ENCODE results near the gene PASK.

PASK gene

GRCh38 chr2:241142593-241142992, 6.7 kb downstream of the PASK start:
- TF ChIP-seq ZNF384 (IDR thresholded peaks at IDR 0.05) (no peak), SP1 (IDR thresholded peaks at IDR 0.05) (no peak), ARNT (IDR thresholded peaks at IDR 0.05) (no peak), PKNOX1 (IDR thresholded peaks at IDR 0.05) (no peak), FOXA1 (IDR thresholded peaks at IDR 0.05) (no peak), SUZ12 (IDR thresholded peaks at IDR 0.05) (no peak), HDGF (IDR thresholded peaks at IDR 0.05; ENCODE audit: borderline replicate concordance) (no peak), NFRKB (IDR thresholded peaks at IDR 0.05) (no peak), LEF1 (IDR thresholded peaks at IDR 0.05; ENCODE audit: borderline replicate concordance) (no peak), ELF4 (IDR thresholded peaks at IDR 0.05) (no peak), CTBP1 (IDR thresholded peaks at IDR 0.05; ENCODE audit: borderline replicate concordance) (no peak), FOXK2 (IDR thresholded peaks at IDR 0.05) (no peak), L3MBTL2 (conservative IDR thresholded peaks at IDR 0.05) (no peak), FOXM1 (IDR thresholded peaks at IDR 0.05; ENCODE audit: borderline replicate concordance) (no peak), BHLHE40 (IDR thresholded peaks at IDR 0.05; ENCODE audit: borderline replicate concordance) (no peak), TARDBP (IDR thresholded peaks at IDR 0.05) (no peak)
- ChIA-PET POLR2A (no interaction called here), CTCF (no interaction called here)
- DNase-seq (ENCODE audit: extremely low spot score): no peak

GRCh38 chr2:241142063-241142462, 7.2 kb downstream of the PASK start:
- DNase-seq (ENCODE audit: extremely low spot score): no peak
- POLR2A ChIA-PET: no interaction called here
- TF ChIP-seq LEF1 (IDR thresholded peaks at IDR 0.05; ENCODE audit: borderline replicate concordance) (no peak), CTBP1 (IDR thresholded peaks at IDR 0.05; ENCODE audit: borderline replicate concordance) (no peak), PKNOX1 (IDR thresholded peaks at IDR 0.05) (no peak), TARDBP (IDR thresholded peaks at IDR 0.05) (no peak), FOXA1 (IDR thresholded peaks at IDR 0.05) (no peak), BHLHE40 (IDR thresholded peaks at IDR 0.05; ENCODE audit: borderline replicate concordance) (no peak), SUZ12 (IDR thresholded peaks at IDR 0.05) (no peak), FOXM1 (IDR thresholded peaks at IDR 0.05; ENCODE audit: borderline replicate concordance) (no peak)
- CTCF ChIA-PET: no interaction called here

- TF ChIP-seq FOXK2 (IDR thresholded peaks at IDR 0.05) (no peak), FOXA1 (IDR thresholded peaks at IDR 0.05) (no peak), ELF4 (IDR thresholded peaks at IDR 0.05) (no peak), ZNF384 (IDR thresholded peaks at IDR 0.05) (no peak), L3MBTL2 (conservative IDR thresholded peaks at IDR 0.05) (no peak), ARNT (IDR thresholded peaks at IDR 0.05) (no peak), BHLHE40 (IDR thresholded peaks at IDR 0.05; ENCODE audit: borderline replicate concordance) (no peak), NFRKB (IDR thresholded peaks at IDR 0.05) (no peak)
- no peak for DNase-seq (ENCODE audit: extremely low spot score)
- CTCF ChIA-PET: no interaction called here
- POLR2A ChIA-PET: interaction anchor here (1.6 kb wide), 1 partner anchor 8 kb away, joined by 6 read pairs; the partner anchor contains the start of gene PASK
Observed at GRCh38 chr2:241141214-241141770, 8.0 kb downstream of the PASK start.

- CTCF ChIA-PET: no interaction called here
- DNase-seq (ENCODE audit: extremely low spot score): no peak
- TF ChIP-seq L3MBTL2 (conservative IDR thresholded peaks at IDR 0.05) (no peak), FOXM1 (IDR thresholded peaks at IDR 0.05; ENCODE audit: borderline replicate concordance) (no peak), ELF4 (IDR thresholded peaks at IDR 0.05) (no peak), NFRKB (IDR thresholded peaks at IDR 0.05) (no peak), FOXA1 (IDR thresholded peaks at IDR 0.05) (no peak), PKNOX1 (IDR thresholded peaks at IDR 0.05) (no peak), TARDBP (IDR thresholded peaks at IDR 0.05) (no peak), CTBP1 (IDR thresholded peaks at IDR 0.05; ENCODE audit: borderline replicate concordance) (no peak), ARNT (IDR thresholded peaks at IDR 0.05) (no peak), LEF1 (IDR thresholded peaks at IDR 0.05; ENCODE audit: borderline replicate concordance) (no peak), BHLHE40 (IDR thresholded peaks at IDR 0.05; ENCODE audit: borderline replicate concordance) (no peak), FOXK2 (IDR thresholded peaks at IDR 0.05) (no peak)
- POLR2A ChIA-PET: interaction anchor here (1.6 kb wide), 1 partner anchor 9 kb away, joined by 6 read pairs; the partner anchor contains the start of gene PASK
Observed at GRCh38 chr2:241140445-241140840, 8.8 kb downstream of the PASK start.

GRCh38 chr2:241139531-241140444, 9.5 kb downstream of the PASK start:
- ChIA-PET POLR2A (interaction anchor here (1.6 kb wide), 1 partner anchor 10 kb away, joined by 6 read pairs; the partner anchor contains the start of gene PASK), CTCF (no interaction called here)
- TF ChIP-seq HDGF (IDR thresholded peaks at IDR 0.05; ENCODE audit: borderline replicate concordance): no peak
- no peak for TF ChIP-seq FOXK2 (IDR thresholded peaks at IDR 0.05)
- no peak for TF ChIP-seq ELF4 (IDR thresholded peaks at IDR 0.05)
- no peak for TF ChIP-seq NFRKB (IDR thresholded peaks at IDR 0.05)
- TF ChIP-seq LEF1 (IDR thresholded peaks at IDR 0.05; ENCODE audit: borderline replicate concordance): no peak
- DNase-seq (ENCODE audit: extremely low spot score): no peak

GRCh38 chr2:241138471-241138870, 10.8 kb downstream of the PASK start:
- ChIA-PET POLR2A (no interaction called here), CTCF (no interaction called here)
- no peak for DNase-seq (ENCODE audit: extremely low spot score)
- no peak for TF ChIP-seq SP1 (IDR thresholded peaks at IDR 0.05)

Data from HEK293T (cell line).